ENCODE measurements around the gene IQGAP3.

IQGAP3 gene

GRCh38 chr1:156544592-156545102 lies 27.7 kb downstream of the IQGAP3 start:
- no peaks in the 10 kb centered on the region for H3K79me2 ChIP-seq (ENCODE audit: control insufficient read depth, insufficient read depth, low read length, poor library complexity)
- no peak overlapping the region for H2AK5ac ChIP-seq (ENCODE audit: low read length)
- H4K91ac ChIP-seq (ENCODE audit: low read depth, low read length), result no peak overlapping the region
- no peak overlapping the region for H3K23ac ChIP-seq (ENCODE audit: low read length)
- no peak overlapping the region for H3K4me2 ChIP-seq (ENCODE audit: low read length)
- H3K9ac ChIP-seq (ENCODE audit: low read length), result no peak overlapping the region
- H3K36me3 ChIP-seq (ENCODE audit: control insufficient read depth in 1 of 2, insufficient read depth in 2 of 2, low read length in 2 of 2), result peaks cover 33 to 44% of the 10 kb centered on the region in 2 experiments
- no peak for DNase-seq
- no peak overlapping the region for H2BK12ac ChIP-seq (ENCODE audit: low read length)
- H3K27ac ChIP-seq (ENCODE audit: low read depth, low read length), result no peak overlapping the region
- H3K27me3 ChIP-seq (ENCODE audit: insufficient read depth, low read length), result no peaks in the 10 kb centered on the region
- no peak overlapping the region for H3K18ac ChIP-seq (ENCODE audit: low read length)
- no peak overlapping the region for H2AFZ ChIP-seq (ENCODE audit: insufficient read depth, low read length, poor library complexity)
- no peak overlapping the region for H2BK5ac ChIP-seq (ENCODE audit: low read depth, low read length, poor library complexity)
- H3K4me3 ChIP-seq (ENCODE audit: low read depth, low read length), result no peak overlapping the region
- H4K12ac ChIP-seq (ENCODE audit: low read depth, low read length), result no peak overlapping the region
- H3K9me3 ChIP-seq (ENCODE audit: insufficient read depth, low read depth, low read length), result no peaks in the 10 kb centered on the region
- H3K79me1 ChIP-seq (ENCODE audit: low read length), result peaks cover 6% of the 10 kb centered on the region
- peaks cover 20 to 25% of the 10 kb centered on the region in 2 experiments for H3K4me1 ChIP-seq (ENCODE audit: control insufficient read depth in 1 of 2, insufficient read depth in 2 of 2, low read length in 2 of 2)
- no CpG with 5 or more reads among the region's 3 CpGs for WGBS (ENCODE audit: extremely low coverage, insufficient coverage, insufficient read length)
- no peak overlapping the region for H3K14ac ChIP-seq (ENCODE audit: low read length)
- H2BK120ac ChIP-seq (ENCODE audit: insufficient read depth, low read length, poor library complexity), result no peak overlapping the region
- no peak overlapping the region for H3K4ac ChIP-seq (ENCODE audit: low read depth, low read length)
- no peak overlapping the region for H4K8ac ChIP-seq (ENCODE audit: low read depth, low read length)

DNA sequence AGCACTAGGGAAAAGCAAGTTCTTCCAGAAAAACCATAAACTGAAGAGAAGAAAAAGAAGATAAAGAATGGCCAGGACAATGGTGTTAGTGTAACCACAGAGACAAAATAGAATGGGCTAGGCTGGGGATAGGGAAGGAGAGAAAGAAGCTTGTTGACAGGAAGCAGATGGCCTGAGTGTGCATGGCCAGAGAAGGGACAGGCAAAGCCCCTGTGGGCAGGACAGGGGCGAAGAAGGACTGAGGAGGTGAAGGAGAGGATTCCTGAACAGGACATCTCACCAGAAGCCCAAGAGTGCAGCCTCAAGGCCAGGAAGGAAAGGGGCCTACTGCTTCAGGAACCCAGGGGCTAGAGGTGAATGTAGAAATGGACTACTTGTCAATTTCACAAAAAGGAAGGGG lies 29.3 kb downstream of the IQGAP3 start:
- Histone ChIP-seq H3K23ac (ENCODE audit: low read length) (no peak overlapping the region), H3K27ac (ENCODE audit: low read depth, low read length) (peak overlapping the region; percentile 66), H3K4ac (ENCODE audit: low read depth, low read length) (no peak overlapping the region), H3K18ac (ENCODE audit: low read length) (no peak overlapping the region), H3K79me2 (ENCODE audit: control insufficient read depth, insufficient read depth, low read length, poor library complexity) (no peaks in the 10 kb centered on the region), H3K4me3 (ENCODE audit: low read depth, low read length) (no peak overlapping the region), H3K9ac (ENCODE audit: low read length) (no peak overlapping the region), H4K8ac (ENCODE audit: low read depth, low read length) (no peak overlapping the region), H3K36me3 (ENCODE audit: control insufficient read depth in 1 of 2, insufficient read depth in 2 of 2, low read length in 2 of 2) (peaks cover 36 to 47% of the 10 kb centered on the region in 2 experiments), H3K14ac (ENCODE audit: low read length) (no peak overlapping the region), H3K79me1 (ENCODE audit: low read length) (peaks cover 6% of the 10 kb centered on the region), H2BK5ac (ENCODE audit: low read depth, low read length, poor library complexity) (peak overlapping the region; percentile 4), H3K4me1 (ENCODE audit: control insufficient read depth in 1 of 2, insufficient read depth in 2 of 2, low read length in 2 of 2) (peaks cover 17 to 25% of the 10 kb centered on the region in 2 experiments), H2AK5ac (ENCODE audit: low read length) (no peak overlapping the region), H2AFZ (ENCODE audit: insufficient read depth, low read length, poor library complexity) (no peak overlapping the region), H2BK120ac (ENCODE audit: insufficient read depth, low read length, poor library complexity) (no peak overlapping the region), H3K27me3 (ENCODE audit: insufficient read depth, low read length) (no peaks in the 10 kb centered on the region), H2BK12ac (ENCODE audit: low read length) (no peak overlapping the region), H4K91ac (ENCODE audit: low read depth, low read length) (no peak overlapping the region), H4K12ac (ENCODE audit: low read depth, low read length) (no peak overlapping the region), H3K4me2 (ENCODE audit: low read length) (peak overlapping the region; percentile 11), H3K9me3 (ENCODE audit: insufficient read depth, low read depth, low read length) (no peaks in the 10 kb centered on the region)
- WGBS (ENCODE audit: extremely low coverage, insufficient coverage, insufficient read length), result no CpG with 5 or more reads among the region's 1 CpG
- peak in 1 of 2 donors; percentile 66 for DNase-seq

DNA sequence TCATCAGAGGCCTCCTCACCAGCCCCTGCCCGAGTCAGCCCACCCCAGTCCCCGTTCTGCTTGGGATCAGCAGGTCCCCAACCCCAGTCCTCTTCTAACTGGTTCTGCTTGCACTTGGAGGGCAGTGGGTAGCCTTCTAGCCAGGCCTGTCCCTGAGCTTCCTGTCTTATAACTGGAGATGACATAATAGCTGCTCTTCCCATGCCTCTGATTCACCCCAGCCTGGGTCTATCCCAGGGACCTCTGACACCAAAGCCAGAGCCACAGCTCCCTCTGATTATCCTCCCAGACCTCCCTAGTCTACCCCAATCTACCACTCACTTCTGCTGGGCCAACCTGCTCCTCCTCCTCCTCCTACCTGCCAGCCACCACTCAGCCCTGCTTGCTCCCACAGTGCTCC lies 31.4 kb downstream of the IQGAP3 start:
- peaks cover 36 to 46% of the 10 kb centered on the region in 2 experiments for H3K36me3 ChIP-seq (ENCODE audit: control insufficient read depth in 1 of 2, insufficient read depth in 2 of 2, low read length in 2 of 2)
- peaks cover 15 to 25% of the 10 kb centered on the region in 2 experiments for H3K4me1 ChIP-seq (ENCODE audit: control insufficient read depth in 1 of 2, insufficient read depth in 2 of 2, low read length in 2 of 2)
- H3K18ac ChIP-seq (ENCODE audit: low read length), result no peak overlapping the region
- no peak overlapping the region for H3K27ac ChIP-seq (ENCODE audit: low read depth, low read length)
- no peaks in the 10 kb centered on the region for H3K27me3 ChIP-seq (ENCODE audit: insufficient read depth, low read length)
- no peak overlapping the region for H2AFZ ChIP-seq (ENCODE audit: insufficient read depth, low read length, poor library complexity)
- DNase-seq, result no peak
- no peak overlapping the region for H2AK5ac ChIP-seq (ENCODE audit: low read length)
- no peaks in the 10 kb centered on the region for H3K79me2 ChIP-seq (ENCODE audit: control insufficient read depth, insufficient read depth, low read length, poor library complexity)
- H2BK12ac ChIP-seq (ENCODE audit: low read length), result peak overlapping the region; percentile 23
- H3K14ac ChIP-seq (ENCODE audit: low read length), result no peak overlapping the region
- H3K79me1 ChIP-seq (ENCODE audit: low read length), result peaks cover 6% of the 10 kb centered on the region
- H4K8ac ChIP-seq (ENCODE audit: low read depth, low read length), result no peak overlapping the region
- H3K23ac ChIP-seq (ENCODE audit: low read length), result no peak overlapping the region
- no peak overlapping the region for H3K4me2 ChIP-seq (ENCODE audit: low read length)
- H3K4me3 ChIP-seq (ENCODE audit: low read depth, low read length), result no peak overlapping the region
- no peak overlapping the region for H3K4ac ChIP-seq (ENCODE audit: low read depth, low read length)
- H3K9ac ChIP-seq (ENCODE audit: low read length), result no peak overlapping the region
- no peak overlapping the region for H4K12ac ChIP-seq (ENCODE audit: low read depth, low read length)
- peak overlapping the region; percentile 31 for H4K91ac ChIP-seq (ENCODE audit: low read depth, low read length)
- peak overlapping the region; percentile 14 for H2BK120ac ChIP-seq (ENCODE audit: insufficient read depth, low read length, poor library complexity)
- H2BK5ac ChIP-seq (ENCODE audit: low read depth, low read length, poor library complexity), result no peak overlapping the region
- H3K9me3 ChIP-seq (ENCODE audit: insufficient read depth, low read depth, low read length), result no peaks in the 10 kb centered on the region
- no CpG with 5 or more reads among the region's 2 CpGs for WGBS (ENCODE audit: extremely low coverage, insufficient coverage, insufficient read length)

DNA sequence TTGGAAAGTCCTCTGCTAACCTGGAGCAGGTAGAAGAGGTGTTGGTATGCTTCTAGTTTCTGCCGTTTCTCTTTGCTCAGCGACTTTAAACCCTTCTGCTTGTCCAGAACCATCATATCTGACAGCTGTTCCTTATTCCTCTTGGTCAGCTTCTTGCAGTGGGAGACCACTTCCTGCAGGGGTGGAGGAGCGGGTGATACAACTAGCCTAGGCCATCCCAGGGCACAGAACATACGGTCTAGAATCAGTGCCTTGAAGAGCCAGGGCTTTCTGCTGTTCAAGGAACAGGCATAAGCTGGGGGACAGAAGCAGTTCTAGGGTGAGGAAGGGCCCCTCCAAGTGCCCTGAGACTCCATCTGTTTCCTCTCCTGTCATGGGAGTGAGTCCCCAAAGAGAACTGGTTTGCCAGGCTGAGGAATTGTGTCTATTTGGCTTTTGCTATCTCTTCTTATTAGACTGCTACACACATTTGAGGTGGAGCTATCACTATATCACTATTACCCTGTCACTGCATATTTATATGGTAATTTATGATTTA lies 32.5 kb downstream of the IQGAP3 start:
- Histone ChIP-seq H3K27me3 (ENCODE audit: insufficient read depth, low read length) (no peaks in the 10 kb centered on the region), H3K4ac (ENCODE audit: low read depth, low read length) (no peak overlapping the region)

More for the DNA sequence above, 32.5 kb downstream of the IQGAP3 start:
- H2BK5ac ChIP-seq (ENCODE audit: low read depth, low read length, poor library complexity), result no peak overlapping the region
- no peak for DNase-seq
- H3K4me3 ChIP-seq (ENCODE audit: low read depth, low read length), result no peak overlapping the region
- H3K14ac ChIP-seq (ENCODE audit: low read length), result no peak overlapping the region
- no peak overlapping the region for H3K9ac ChIP-seq (ENCODE audit: low read length)
- no peak overlapping the region for H3K23ac ChIP-seq (ENCODE audit: low read length)
- H2AFZ ChIP-seq (ENCODE audit: insufficient read depth, low read length, poor library complexity), result no peak overlapping the region
- no peaks in the 10 kb centered on the region for H3K79me2 ChIP-seq (ENCODE audit: control insufficient read depth, insufficient read depth, low read length, poor library complexity)
- peaks cover 15 to 23% of the 10 kb centered on the region in 2 experiments for H3K4me1 ChIP-seq (ENCODE audit: control insufficient read depth in 1 of 2, insufficient read depth in 2 of 2, low read length in 2 of 2)
- H2BK120ac ChIP-seq (ENCODE audit: insufficient read depth, low read length, poor library complexity), result no peak overlapping the region
- no peaks in the 10 kb centered on the region for H3K9me3 ChIP-seq (ENCODE audit: insufficient read depth, low read depth, low read length)
- no peak overlapping the region for H4K12ac ChIP-seq (ENCODE audit: low read depth, low read length)
- no peak overlapping the region for H2AK5ac ChIP-seq (ENCODE audit: low read length)
- no peak overlapping the region for H3K4me2 ChIP-seq (ENCODE audit: low read length)
- no peak overlapping the region for H4K91ac ChIP-seq (ENCODE audit: low read depth, low read length)
- no peak overlapping the region for H3K18ac ChIP-seq (ENCODE audit: low read length)
- no peak overlapping the region for H4K8ac ChIP-seq (ENCODE audit: low read depth, low read length)
- no CpG with 5 or more reads among the region's 4 CpGs for WGBS (ENCODE audit: extremely low coverage, insufficient coverage, insufficient read length)
- no peak overlapping the region for H2BK12ac ChIP-seq (ENCODE audit: low read length)
- no peak overlapping the region for H3K27ac ChIP-seq (ENCODE audit: low read depth, low read length)
- peaks cover 43 to 52% of the 10 kb centered on the region in 2 experiments for H3K36me3 ChIP-seq (ENCODE audit: control insufficient read depth in 1 of 2, insufficient read depth in 2 of 2, low read length in 2 of 2)
- peaks cover 6% of the 10 kb centered on the region for H3K79me1 ChIP-seq (ENCODE audit: low read length)
